22Rv1 (cell line): Measurements from ENCODE around the gene ADRM1.

Experiments used
- H3K27ac ChIP-seq: fragments of 450-650 bp; 2 replicates; pipeline ENCODE4 v1.5.1; 2017
- ZFX ChIP-seq: fragments of 450-650 bp; IDR thresholded peaks from 2 replicates; pipeline ENCODE4 v1.6.1; 2017; ENCODE audit warnings: antibody characterized with exemption, borderline replicate concordance
- TF ChIP-seq, protein P1 (sequence below): fragments of 450-650 bp; IDR thresholded peaks from 2 replicates; pipeline ENCODE4 v1.5.1; 2017; ENCODE audit warnings: mild to moderate bottlenecking

ADRM1 gene

DNA sequence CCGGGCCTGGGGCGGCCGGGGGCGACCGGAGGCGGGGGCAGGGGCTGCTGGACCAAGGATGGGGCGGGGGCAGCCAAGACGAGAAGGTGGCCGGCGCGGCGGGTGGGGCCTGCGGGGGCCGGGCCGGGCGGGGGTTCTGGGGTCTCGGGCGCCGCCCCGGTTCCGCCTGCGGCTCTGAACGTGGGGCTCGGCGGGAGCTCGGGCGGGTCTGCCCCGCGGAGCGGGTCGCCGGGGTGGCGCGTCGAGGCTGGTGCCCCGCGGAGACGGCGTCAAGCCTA, 204 bp downstream of the ADRM1 start:
- peak overlapping the region; percentile 95 for H3K27ac ChIP-seq
- TF ChIP-seq, protein P1, sequence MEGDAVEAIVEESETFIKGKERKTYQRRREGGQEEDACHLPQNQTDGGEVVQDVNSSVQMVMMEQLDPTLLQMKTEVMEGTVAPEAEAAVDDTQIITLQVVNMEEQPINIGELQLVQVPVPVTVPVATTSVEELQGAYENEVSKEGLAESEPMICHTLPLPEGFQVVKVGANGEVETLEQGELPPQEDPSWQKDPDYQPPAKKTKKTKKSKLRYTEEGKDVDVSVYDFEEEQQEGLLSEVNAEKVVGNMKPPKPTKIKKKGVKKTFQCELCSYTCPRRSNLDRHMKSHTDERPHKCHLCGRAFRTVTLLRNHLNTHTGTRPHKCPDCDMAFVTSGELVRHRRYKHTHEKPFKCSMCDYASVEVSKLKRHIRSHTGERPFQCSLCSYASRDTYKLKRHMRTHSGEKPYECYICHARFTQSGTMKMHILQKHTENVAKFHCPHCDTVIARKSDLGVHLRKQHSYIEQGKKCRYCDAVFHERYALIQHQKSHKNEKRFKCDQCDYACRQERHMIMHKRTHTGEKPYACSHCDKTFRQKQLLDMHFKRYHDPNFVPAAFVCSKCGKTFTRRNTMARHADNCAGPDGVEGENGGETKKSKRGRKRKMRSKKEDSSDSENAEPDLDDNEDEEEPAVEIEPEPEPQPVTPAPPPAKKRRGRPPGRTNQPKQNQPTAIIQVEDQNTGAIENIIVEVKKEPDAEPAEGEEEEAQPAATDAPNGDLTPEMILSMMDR: no peak
- no peak for TF ChIP-seq ZFX

DNA sequence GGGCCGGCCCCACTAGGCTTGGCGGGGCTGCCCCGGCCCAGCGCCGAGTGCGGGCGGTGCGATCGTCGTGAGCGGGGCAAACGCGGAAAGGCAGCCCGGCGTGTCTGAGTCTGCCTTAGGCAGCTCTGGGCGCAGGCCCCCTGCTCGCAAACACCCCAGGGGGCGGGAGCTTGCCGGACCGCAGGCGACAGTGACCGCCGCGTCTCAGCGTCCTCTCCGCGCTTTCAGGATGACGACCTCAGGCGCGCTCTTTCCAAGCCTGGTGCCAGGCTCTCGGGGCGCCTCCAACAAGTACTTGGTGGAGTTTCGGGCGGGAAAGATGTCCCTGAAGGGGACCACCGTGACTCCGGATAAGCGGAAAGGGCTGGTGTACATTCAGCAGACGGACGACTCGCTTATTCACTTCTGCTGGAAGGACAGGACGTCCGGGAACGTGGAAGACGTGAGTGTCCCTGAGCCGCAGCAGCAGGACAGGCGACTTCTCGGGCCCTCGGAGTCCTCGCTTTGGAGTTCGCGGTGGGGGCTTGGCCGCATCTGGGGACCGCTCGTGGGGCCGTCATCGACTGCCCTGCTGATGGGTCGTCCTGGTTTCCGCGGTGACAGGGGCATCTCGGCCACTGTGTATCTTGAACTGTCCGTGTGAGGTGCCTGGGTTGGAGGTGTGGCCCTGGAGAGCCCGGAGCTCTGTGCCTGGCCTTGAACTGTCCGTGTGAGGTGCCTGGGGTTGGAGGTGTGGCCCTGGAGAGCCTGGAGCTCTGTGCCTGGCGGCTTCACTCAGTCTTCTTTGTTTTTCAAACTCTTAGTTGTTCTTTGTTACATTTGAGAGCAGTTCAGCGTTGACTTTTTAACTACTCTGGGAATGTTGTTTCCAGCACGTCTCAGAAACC, 786 bp downstream of the ADRM1 start:
- H3K27ac ChIP-seq: peak overlapping the region; percentile 95
- no peak for TF ChIP-seq ZFX
- TF ChIP-seq, protein P1: no peak

DNA sequence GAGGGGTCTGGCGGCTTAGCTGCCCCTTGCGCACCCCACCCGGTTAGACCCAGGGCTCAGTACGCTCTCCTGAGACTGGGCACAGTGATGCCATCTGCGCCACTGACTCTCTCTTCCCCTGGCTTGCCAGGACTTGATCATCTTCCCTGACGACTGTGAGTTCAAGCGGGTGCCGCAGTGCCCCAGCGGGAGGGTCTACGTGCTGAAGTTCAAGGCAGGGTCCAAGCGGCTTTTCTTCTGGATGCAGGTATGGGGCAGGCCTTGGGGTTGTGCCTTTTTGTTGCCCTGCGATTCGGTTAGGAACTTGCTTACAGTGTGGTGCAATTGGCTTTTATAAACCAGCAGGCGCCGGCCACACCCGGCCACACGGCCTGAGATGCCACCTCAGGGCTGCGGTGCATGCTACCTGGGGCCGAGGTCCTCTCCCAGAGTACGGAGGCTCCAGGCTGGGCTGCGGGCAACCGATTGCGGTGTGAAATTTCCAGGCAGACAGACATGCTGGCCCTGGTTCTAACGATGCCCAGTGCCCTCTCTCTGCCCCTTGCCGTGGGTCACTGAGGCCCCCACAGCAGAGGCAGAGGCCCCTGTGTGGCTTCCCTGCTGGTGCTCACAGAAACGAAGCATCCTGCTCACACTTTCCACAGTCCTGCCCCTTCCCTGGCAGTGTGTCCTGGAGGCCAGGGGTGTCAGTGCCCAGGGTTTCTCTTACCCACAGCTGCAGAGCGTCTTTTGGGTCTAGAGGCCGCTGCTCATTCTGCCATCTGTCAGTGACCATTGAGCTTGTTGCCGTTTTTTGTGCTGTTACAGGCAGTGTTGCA, 1.7 kb downstream of the ADRM1 start:
- no peak for TF ChIP-seq ZFX
- TF ChIP-seq, protein P1: no peak
- H3K27ac ChIP-seq: peak overlapping the region; percentile 95

DNA sequence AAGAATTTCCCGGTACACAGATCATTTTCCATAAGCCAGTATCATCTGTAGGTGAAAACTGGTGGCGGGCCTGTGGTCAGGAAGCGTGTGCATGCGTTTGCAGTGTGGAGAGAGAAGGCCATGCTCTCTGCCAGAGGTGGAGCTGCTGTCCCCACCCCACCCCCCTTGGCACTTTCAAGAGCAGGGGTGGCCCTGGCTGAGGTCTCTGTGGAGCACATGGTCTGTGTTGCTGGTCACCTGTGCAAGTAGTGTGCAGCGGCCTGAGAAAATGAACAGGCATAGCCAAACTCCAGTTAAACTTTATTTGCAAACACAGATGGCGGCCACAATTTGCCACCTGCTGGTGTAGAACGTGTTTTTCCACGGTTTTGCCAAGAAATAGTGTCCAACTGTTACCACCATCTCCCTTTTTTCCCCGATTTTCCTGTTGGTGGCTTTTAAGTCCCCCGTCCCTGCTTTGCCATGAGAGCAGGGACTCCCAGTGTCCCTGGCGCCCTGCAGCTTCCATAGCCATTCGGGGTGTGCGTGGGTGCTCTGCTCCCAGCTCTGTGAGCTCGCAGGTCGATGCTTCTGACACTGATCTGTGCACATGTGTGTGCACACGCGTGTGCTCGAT, 2.5 kb downstream of the ADRM1 start:
- no peak for TF ChIP-seq ZFX
- TF ChIP-seq, protein P1: no peak
- H3K27ac ChIP-seq: peak overlapping the region; percentile 95

DNA sequence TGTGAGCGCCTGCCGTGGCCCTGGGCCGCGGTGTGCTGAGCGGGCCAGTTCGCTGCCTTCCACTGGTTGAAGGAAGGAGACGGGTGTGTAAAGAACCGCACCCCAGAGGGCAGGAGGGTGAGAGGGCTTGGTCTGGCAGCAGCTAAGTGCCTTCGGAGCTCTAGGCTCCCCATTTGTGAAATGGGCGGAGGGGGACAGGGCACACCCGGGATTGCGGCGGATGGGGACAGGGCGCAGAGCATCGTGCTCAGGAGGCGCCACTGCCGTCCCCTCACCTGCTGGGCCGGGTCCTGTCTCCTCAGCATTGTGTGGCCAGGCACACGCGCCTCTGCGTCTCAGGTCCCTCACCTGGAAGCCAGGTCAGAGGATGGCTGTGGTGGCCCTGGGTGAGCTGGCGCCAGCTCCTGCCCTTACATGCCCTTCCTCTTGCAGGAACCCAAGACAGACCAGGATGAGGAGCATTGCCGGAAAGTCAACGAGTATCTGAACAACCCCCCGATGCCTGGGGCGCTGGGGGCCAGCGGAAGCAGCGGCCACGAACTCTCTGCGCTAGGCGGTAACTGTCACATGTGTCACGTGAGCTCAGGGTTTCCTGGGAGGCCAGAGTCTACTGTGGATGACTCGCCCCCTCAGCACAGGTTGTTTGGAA, 3.1 kb downstream of the ADRM1 start:
- TF ChIP-seq, protein P1: no peak
- no peak for TF ChIP-seq ZFX
- H3K27ac ChIP-seq: peak overlapping the region; percentile 95; the same call in 1 of the 2 replicates

DNA sequence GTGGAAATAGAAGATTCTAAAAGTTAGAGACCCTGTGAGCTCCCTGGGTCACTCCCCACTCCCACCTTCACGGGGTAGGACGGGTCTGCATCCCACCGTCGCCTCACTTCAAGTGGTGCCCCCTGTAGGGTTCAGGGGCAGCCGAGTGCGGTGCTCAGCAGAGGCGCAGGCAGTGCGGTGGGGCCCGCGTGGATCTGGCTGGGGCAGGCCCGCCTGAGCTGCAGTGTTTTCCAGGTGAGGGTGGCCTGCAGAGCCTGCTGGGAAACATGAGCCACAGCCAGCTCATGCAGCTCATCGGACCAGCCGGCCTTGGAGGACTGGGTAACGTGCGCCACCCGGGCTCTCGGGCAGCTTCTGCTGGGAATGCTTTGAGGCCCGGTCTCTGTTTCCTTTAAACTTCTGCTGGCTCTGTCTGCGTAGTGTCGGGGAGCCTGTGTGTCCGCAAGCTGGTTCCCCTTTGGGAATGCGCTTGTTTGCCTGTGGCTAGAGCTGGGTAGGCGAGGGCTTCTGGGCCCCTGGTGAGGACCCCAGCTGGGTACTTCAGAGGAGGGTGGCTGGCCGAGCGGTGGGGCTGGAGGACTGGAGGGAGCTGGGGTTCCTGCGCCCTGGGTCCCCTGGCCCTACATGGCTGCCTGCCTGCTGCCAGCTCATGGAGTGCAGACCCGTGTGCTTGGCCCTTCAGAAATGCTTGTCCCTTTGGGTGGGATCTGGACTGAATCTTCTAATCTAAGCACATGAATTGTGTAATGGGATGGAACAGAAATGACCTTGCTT, 3.8 kb downstream of the ADRM1 start:
- no peak for TF ChIP-seq ZFX
- TF ChIP-seq, protein P1: no peak
- H3K27ac ChIP-seq: 0 out of 2 replicates have a peak overlapping the region, but pooled peaks have one; percentile 18
